ENCODE data around the gene CERK. TPM values are rescaled to one million over a fixed set of nuclear protein-coding genes. Genes with fewer than 3 reads are reported as not detected.

CERK gene
- total RNA-seq, 1 experiment from 2014 or later, result 11.6 TPM

DNA sequence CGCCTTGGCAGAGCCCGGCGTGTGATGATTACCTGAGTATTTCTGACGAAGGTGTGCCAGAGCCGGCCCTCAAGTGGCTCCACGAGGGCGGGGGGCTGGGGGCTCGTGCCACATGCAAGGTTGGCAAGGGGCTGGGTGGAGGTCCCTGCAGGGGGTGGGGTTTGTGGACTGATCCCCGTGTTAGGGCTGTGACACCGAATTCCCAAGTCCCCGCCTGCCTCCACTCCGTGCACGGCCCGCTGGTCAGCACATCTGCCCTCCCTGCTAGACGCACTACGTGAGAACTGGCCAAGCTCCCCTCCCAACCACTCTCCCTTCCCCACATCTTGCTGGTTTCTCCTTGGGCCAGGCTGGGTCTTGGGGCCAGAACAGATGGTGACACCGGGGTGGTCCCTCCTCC is 83.6 kb downstream of the CERK start:
- ChIA-PET POLR2A (interaction anchor here (0.6 kb wide), 1 partner anchor 18 kb away, joined by 3 read pairs; no protein-coding TSS in a partner anchor), CTCF (no interaction called here)
- TF ChIP-seq CTCF (IDR thresholded peaks at IDR 0.05; ENCODE audit: unreplicated experiment), result no peak
- Mint-ChIP-seq H3K27ac (ENCODE audit: low read depth, unreplicated experiment) (no peak overlapping the region), H3K4me3 (ENCODE audit: unreplicated experiment) (no peak overlapping the region), H3K27me3 (ENCODE audit: insufficient read depth, unreplicated experiment) (no peaks in the 10 kb centered on the region), H3K36me3 (ENCODE audit: insufficient read depth, unreplicated experiment) (peaks cover 5% of the 10 kb centered on the region), H3K4me1 (ENCODE audit: insufficient read depth, unreplicated experiment) (peaks cover 10% of the 10 kb centered on the region), H3K9me3 (ENCODE audit: unreplicated experiment) (no peaks in the 10 kb centered on the region)
- no TSS peak for BruUV-seq (replicated peaks)
- no peak for DNase-seq (ENCODE audit: unreplicated experiment)
- intact Hi-C loops (cut with micrococcal nuclease), result no loop called here

DNA sequence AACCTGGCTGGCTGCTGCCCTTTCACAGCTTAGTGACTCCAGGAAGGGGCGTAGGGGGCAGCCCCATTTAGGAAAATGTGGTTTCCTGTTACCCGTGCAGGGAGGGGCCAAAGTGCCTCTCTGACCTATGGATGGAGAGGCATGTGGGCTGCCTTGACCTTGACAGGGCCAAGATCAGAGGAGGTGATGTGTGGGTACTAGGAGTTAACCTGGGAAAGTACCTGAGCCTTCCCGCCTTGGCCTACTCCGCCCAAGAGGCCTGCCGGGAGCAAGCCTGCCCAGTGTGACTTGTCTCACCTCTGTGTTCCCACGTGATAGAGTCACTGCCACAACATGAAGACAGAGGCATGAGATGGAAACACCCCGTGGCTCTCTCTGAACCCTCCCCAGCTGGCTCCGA is 84.5 kb downstream of the CERK start:
- Mint-ChIP-seq H3K4me3 (ENCODE audit: unreplicated experiment) (no peak overlapping the region), H3K27ac (ENCODE audit: low read depth, unreplicated experiment) (no peak overlapping the region), H3K36me3 (ENCODE audit: insufficient read depth, unreplicated experiment) (no peaks in the 10 kb centered on the region), H3K27me3 (ENCODE audit: insufficient read depth, unreplicated experiment) (no peaks in the 10 kb centered on the region), H3K4me1 (ENCODE audit: insufficient read depth, unreplicated experiment) (peaks cover 10% of the 10 kb centered on the region), H3K9me3 (ENCODE audit: unreplicated experiment) (peaks cover 2% of the 10 kb centered on the region)
- intact Hi-C loops (cut with micrococcal nuclease), result no loop called here
- ChIA-PET POLR2A (no interaction called here), CTCF (no interaction called here)
- peak; percentile 20 for DNase-seq (ENCODE audit: unreplicated experiment)
- no TSS peak for BruUV-seq (replicated peaks)
- TF ChIP-seq CTCF (IDR thresholded peaks at IDR 0.05; ENCODE audit: unreplicated experiment), result no peak

DNA sequence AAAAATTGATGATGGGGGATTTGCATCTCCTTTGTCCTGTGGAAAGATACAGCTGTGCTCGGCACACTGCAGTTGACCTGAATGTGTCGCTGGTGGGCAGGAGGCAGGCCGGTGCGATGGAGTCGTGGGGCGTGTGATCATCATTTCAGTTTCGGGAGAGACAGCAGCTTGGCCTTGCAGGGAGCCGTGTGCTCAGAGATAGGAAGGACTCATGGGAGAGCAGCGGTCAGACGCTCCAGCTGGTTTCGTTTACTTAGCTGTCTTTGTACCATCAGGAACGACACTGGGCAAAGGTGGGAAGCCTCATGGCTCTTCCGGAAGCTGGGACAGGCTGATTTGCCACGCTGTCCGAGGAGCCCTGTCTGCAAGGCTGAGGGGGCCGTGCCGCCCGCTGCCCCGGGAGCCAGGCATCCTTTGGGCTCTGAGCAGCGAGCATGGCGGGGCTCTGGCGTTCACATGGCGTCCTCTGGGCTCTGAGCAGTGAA is 85.2 kb downstream of the CERK start:
- Mint-ChIP-seq H3K9me3 (ENCODE audit: unreplicated experiment) (peaks cover 9% of the 10 kb centered on the region), H3K4me1 (ENCODE audit: insufficient read depth, unreplicated experiment) (peaks cover 10% of the 10 kb centered on the region), H3K4me3 (ENCODE audit: unreplicated experiment) (no peak overlapping the region), H3K36me3 (ENCODE audit: insufficient read depth, unreplicated experiment) (no peaks in the 10 kb centered on the region), H3K27me3 (ENCODE audit: insufficient read depth, unreplicated experiment) (no peaks in the 10 kb centered on the region), H3K27ac (ENCODE audit: low read depth, unreplicated experiment) (no peak overlapping the region)
- BruUV-seq (replicated peaks), result no TSS peak
- DNase-seq (ENCODE audit: unreplicated experiment), result no peak
- ChIA-PET CTCF (no interaction called here), POLR2A (no interaction called here)
- intact Hi-C loops (cut with micrococcal nuclease), result no loop called here
- no peak for TF ChIP-seq CTCF (IDR thresholded peaks at IDR 0.05; ENCODE audit: unreplicated experiment)

GRCh38 chr22:46652081-46652846 is 85.8 kb downstream of the CERK start:
- CTCF ChIA-PET, result no interaction called here

More at GRCh38 chr22:46652081-46652846, 85.8 kb downstream of the CERK start:
- H3K27me3 Mint-ChIP-seq (ENCODE audit: insufficient read depth, unreplicated experiment), result no peaks in the 10 kb centered on the region
- DNase-seq (ENCODE audit: unreplicated experiment), result no peak
- H3K4me3 Mint-ChIP-seq (ENCODE audit: unreplicated experiment), result no peak overlapping the region
- H3K4me1 Mint-ChIP-seq (ENCODE audit: insufficient read depth, unreplicated experiment), result peaks cover 10% of the 10 kb centered on the region
- intact Hi-C loops (cut with micrococcal nuclease), result no loop called here
- H3K27ac Mint-ChIP-seq (ENCODE audit: low read depth, unreplicated experiment), result no peak overlapping the region
- BruUV-seq (replicated peaks), result no TSS peak
- POLR2A ChIA-PET, result no interaction called here
- H3K9me3 Mint-ChIP-seq (ENCODE audit: unreplicated experiment), result peaks cover 11% of the 10 kb centered on the region
- no peak for TF ChIP-seq CTCF (IDR thresholded peaks at IDR 0.05; ENCODE audit: unreplicated experiment)
- no peaks in the 10 kb centered on the region for H3K36me3 Mint-ChIP-seq (ENCODE audit: insufficient read depth, unreplicated experiment)

Data from MCF 10A (cell line).